ENCODE data around the gene PWP2. TPM values are rescaled to one million over a fixed set of nuclear protein-coding genes. Genes with fewer than 3 reads are reported as not detected.
"Not testable (repeated sequence)": the region's sequence is repeated elsewhere in the genome, so short reads cannot be mapped to it uniquely, and the experiment has no call there.

The PWP2 gene
- total RNA-seq, 2 donors from 2014 or later, result 10.7 to 14.9 TPM

DNA sequence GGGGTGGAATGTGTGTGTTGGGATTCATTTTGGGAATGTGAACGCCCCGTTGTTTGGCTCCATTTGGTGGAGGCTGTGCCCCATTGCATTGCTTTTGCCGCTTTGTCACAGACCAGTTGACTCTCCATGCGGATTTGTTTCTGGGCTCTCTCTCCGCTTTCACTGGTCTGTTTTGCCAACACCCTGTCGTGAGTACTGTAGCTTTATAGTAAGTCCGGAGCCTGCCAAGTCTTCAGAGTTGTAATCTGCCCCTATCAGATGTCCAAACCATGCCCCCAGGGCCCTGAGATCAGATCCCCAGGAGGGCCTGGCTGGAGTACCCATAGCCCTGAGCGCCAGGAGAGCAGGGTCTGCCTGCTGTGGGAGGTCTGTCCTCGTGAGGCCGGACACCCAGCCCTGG, 43.1 kb downstream of the PWP2 start:
- H3K36me3 ChIP-seq; H3K4me1 ChIP-seq (replicated peaks); H3K9me3 ChIP-seq; H3K27ac ChIP-seq; intact Hi-C loops (cut with DNase I); H3K4me3 ChIP-seq; DNase-seq (ENCODE audit: low spot score); H3K27me3 ChIP-seq (replicated peaks; ENCODE audit: insufficient read depth): not testable (repeated sequence)
- WGBS, result no CpG with 5 or more reads among the region's 10 CpGs

GRCh38 chr21:44153214-44153888, 46.2 kb downstream of the PWP2 start:
- no CpG with 5 or more reads among the region's 21 CpGs for WGBS
- H3K27me3 ChIP-seq (replicated peaks; ENCODE audit: insufficient read depth); intact Hi-C loops (cut with DNase I); H3K9me3 ChIP-seq; H3K36me3 ChIP-seq; H3K27ac ChIP-seq; DNase-seq (ENCODE audit: low spot score); H3K4me3 ChIP-seq; H3K4me1 ChIP-seq (replicated peaks): not testable (repeated sequence)

DNA sequence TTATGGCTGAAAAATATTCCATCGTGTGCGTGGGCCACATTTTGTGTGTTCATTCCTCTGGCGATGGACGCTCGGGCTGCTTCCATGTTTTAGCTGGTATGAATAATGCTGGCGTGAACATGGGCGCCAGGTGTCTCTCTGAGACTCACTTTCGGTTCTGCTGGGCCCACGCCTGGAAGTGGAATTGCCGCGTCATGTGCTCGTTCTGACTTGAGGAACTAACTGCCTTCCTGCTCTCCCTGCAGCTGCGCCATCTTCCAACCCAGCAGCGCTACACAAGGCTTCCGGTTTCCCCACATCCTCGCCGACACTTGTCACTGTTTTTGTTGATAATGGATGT, 46.7 kb downstream of the PWP2 start:
- H3K4me1 ChIP-seq (replicated peaks); H3K4me3 ChIP-seq; H3K27ac ChIP-seq; H3K27me3 ChIP-seq (replicated peaks; ENCODE audit: insufficient read depth); intact Hi-C loops (cut with DNase I); H3K9me3 ChIP-seq; H3K36me3 ChIP-seq: not testable (repeated sequence)
- peak; percentile 0 for DNase-seq (ENCODE audit: low spot score)
- no CpG with 5 or more reads among the region's 17 CpGs for WGBS

DNA sequence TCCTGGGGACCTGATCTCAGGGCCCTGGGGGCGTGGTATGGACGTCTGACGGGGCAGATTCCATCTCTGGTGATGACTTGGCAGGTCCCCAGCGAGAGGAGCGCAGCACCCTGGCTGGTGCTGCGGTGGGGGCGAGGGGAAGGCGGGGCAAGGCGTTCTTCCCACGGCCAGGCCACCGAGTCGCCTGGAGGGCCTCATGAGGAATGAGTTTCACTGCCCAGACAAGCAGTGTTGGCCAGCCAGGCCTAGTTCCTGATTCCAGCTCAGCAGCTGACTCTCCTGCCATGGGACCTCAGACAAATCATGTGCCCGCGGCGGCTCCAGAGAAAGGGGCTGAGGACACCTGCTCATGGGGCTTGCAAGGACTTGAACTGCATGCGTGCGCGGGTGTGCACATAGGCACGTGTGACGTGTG, 47.6 kb downstream of the PWP2 start:
- H3K27ac ChIP-seq; H3K27me3 ChIP-seq (replicated peaks; ENCODE audit: insufficient read depth); DNase-seq (ENCODE audit: low spot score); H3K4me1 ChIP-seq (replicated peaks); H3K36me3 ChIP-seq; H3K9me3 ChIP-seq; H3K4me3 ChIP-seq; intact Hi-C loops (cut with DNase I): not testable (repeated sequence)
- WGBS, result no CpG with 5 or more reads among the region's 20 CpGs

- H3K27me3 ChIP-seq (replicated peaks; ENCODE audit: insufficient read depth); H3K36me3 ChIP-seq; H3K9me3 ChIP-seq; H3K27ac ChIP-seq; H3K4me1 ChIP-seq (replicated peaks); H3K4me3 ChIP-seq; intact Hi-C loops (cut with DNase I); DNase-seq (ENCODE audit: low spot score): not testable (repeated sequence)
- WGBS, result no CpG with 5 or more reads among the region's 38 CpGs
Measured at GRCh38 chr21:44155231-44155993, 48.2 kb downstream of the PWP2 start.

GRCh38 chr21:44155994-44156380, 48.8 kb downstream of the PWP2 start:
- DNase-seq (ENCODE audit: low spot score); intact Hi-C loops (cut with DNase I); H3K4me1 ChIP-seq (replicated peaks); H3K9me3 ChIP-seq; H3K36me3 ChIP-seq; H3K27ac ChIP-seq; H3K27me3 ChIP-seq (replicated peaks; ENCODE audit: insufficient read depth); H3K4me3 ChIP-seq: not testable (repeated sequence)
- WGBS, result no CpG with 5 or more reads among the region's 8 CpGs

- no CpG with 5 or more reads among the region's 28 CpGs for WGBS
- H3K4me3 ChIP-seq; H3K36me3 ChIP-seq; H3K27ac ChIP-seq; H3K9me3 ChIP-seq; H3K27me3 ChIP-seq (replicated peaks; ENCODE audit: insufficient read depth); intact Hi-C loops (cut with DNase I); DNase-seq (ENCODE audit: low spot score); H3K4me1 ChIP-seq (replicated peaks): not testable (repeated sequence)
Measured at GRCh38 chr21:44157439-44158081, 50.4 kb downstream of the PWP2 start.

DNA sequence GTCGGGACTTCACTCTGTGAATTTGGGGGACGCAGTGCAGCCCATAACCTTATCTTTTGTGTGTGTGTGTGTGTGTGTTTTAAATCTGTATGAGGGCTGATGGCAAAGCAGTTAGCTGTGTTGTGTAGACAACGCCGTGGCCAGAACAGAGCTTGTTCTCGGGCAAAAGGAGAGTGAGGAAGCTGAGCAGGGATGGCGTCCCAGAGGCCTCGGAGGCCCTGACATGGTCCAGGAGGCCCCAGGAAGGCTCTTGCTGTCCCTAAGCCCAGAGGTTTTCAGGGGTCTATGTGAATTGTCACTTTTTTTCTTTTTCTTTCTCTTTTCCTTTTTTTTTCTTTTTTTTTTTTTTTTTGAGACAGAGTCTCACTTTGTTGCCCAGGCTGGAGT, 50.9 kb downstream of the PWP2 start:
- H3K27ac ChIP-seq; H3K36me3 ChIP-seq; H3K4me1 ChIP-seq (replicated peaks); DNase-seq (ENCODE audit: low spot score); intact Hi-C loops (cut with DNase I); H3K4me3 ChIP-seq; H3K9me3 ChIP-seq; H3K27me3 ChIP-seq (replicated peaks; ENCODE audit: insufficient read depth): not testable (repeated sequence)
- no CpG with 5 or more reads among the region's 7 CpGs for WGBS

GRCh38 chr21:44159349-44160297, 52.4 kb downstream of the PWP2 start:
- DNase-seq (ENCODE audit: low spot score); H3K4me1 ChIP-seq (replicated peaks); H3K9me3 ChIP-seq; H3K27ac ChIP-seq; H3K27me3 ChIP-seq (replicated peaks; ENCODE audit: insufficient read depth); intact Hi-C loops (cut with DNase I); H3K36me3 ChIP-seq; H3K4me3 ChIP-seq: not testable (repeated sequence)
- WGBS, result no CpG with 5 or more reads among the region's 30 CpGs

GRCh38 chr21:44160298-44160672, 53.1 kb downstream of the PWP2 start:
- H3K27ac ChIP-seq; H3K9me3 ChIP-seq; H3K4me3 ChIP-seq; H3K36me3 ChIP-seq; H3K27me3 ChIP-seq (replicated peaks; ENCODE audit: insufficient read depth); DNase-seq (ENCODE audit: low spot score); H3K4me1 ChIP-seq (replicated peaks); intact Hi-C loops (cut with DNase I): not testable (repeated sequence)
- no CpG with 5 or more reads among the region's 15 CpGs for WGBS

- DNase-seq (ENCODE audit: low spot score); intact Hi-C loops (cut with DNase I); H3K9me3 ChIP-seq; H3K36me3 ChIP-seq; H3K27me3 ChIP-seq (replicated peaks; ENCODE audit: insufficient read depth); H3K4me3 ChIP-seq; H3K4me1 ChIP-seq (replicated peaks); H3K27ac ChIP-seq: not testable (repeated sequence)
- WGBS, result no CpG with 5 or more reads among the region's 20 CpGs
Measured at GRCh38 chr21:44160821-44161220, 53.6 kb downstream of the PWP2 start.

DNA sequence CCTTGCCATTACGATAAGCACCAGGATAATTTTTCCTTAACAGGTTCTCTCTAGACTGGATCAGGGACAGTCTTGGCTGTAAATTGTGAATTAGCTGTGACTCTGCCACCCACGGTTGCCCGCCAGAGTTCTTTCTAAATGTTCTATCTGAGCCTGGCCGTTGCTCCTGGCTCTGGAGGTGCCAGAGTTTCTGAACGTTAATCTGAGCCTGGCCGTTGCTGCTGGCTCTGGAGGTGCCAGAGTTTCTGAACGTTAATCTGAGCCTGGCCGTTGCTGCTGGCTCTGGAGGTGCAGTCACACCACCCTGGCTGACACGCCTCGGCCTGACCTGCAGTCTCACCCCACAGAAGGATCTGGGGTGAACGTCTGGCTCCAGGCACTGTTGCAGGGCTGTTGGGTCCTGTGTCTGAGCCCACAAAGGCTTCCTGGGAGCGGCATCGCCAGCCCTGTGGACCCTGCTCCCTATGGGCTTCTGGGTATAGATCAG, 56.0 kb downstream of the PWP2 start:
- no CpG with 5 or more reads among the region's 13 CpGs for WGBS
- DNase-seq (ENCODE audit: low spot score); H3K27ac ChIP-seq; H3K4me3 ChIP-seq; H3K36me3 ChIP-seq; H3K9me3 ChIP-seq; intact Hi-C loops (cut with DNase I); H3K27me3 ChIP-seq (replicated peaks; ENCODE audit: insufficient read depth); H3K4me1 ChIP-seq (replicated peaks): not testable (repeated sequence)
